T-helper 17 cell (primary cell): ENCODE results near the gene SSH3. TPM values are rescaled to one million over a fixed set of nuclear protein-coding genes. Genes with fewer than 3 reads are reported as not detected.

Experiments
- ATAC-seq: fragments of 150-1000 bp; cut with Tn5 transposase; 2 replicates; pipeline ENCODE4 v1.10.0; 2021; ENCODE audit warnings: mild to moderate bottlenecking, moderate library complexity
- DNase-seq, 3 donors: peaks; one replicate each; pipeline versions ENCODE4 v3.0.0 to v3.0.0-alpha.2; 2020 to 2021
- H3K9me3 ChIP-seq: one replicate; pipeline ENCODE4 v1.7.0; 2013; ENCODE audit warnings: low read length, mild to moderate bottlenecking; ENCODE audit not compliant: control insufficient read depth, poor library complexity, severe bottlenecking
- H3K27ac Mint-ChIP-seq: one replicate; pipeline ENCODE4 v1.8.0; 2022; ENCODE audit warnings: mild to moderate bottlenecking, moderate library complexity, mixed read lengths
- H3K27me3 Mint-ChIP-seq: one replicate; pipeline ENCODE4 v1.8.0; 2022; ENCODE audit warnings: mixed read lengths
- H3K36me3 Mint-ChIP-seq: one replicate; pipeline ENCODE4 v1.8.0; 2022; ENCODE audit warnings: low read depth, mixed read lengths
- H3K4me1 Mint-ChIP-seq: one replicate; pipeline ENCODE4 v1.8.0; 2022; ENCODE audit warnings: mild to moderate bottlenecking, mixed read lengths
- H3K4me3 Mint-ChIP-seq: one replicate; pipeline ENCODE4 v1.8.0; 2022; ENCODE audit warnings: mild to moderate bottlenecking, moderate library complexity, mixed read lengths
- total RNA-seq, 4 donors: library from RNA in 2 of 4; stranded (reverse) in 2 of 4; gene quantifications; one replicate each; pipeline ENCODE4 v1.2.3 and lab custom pipeline; 2022 to 2026

SSH3 gene
- total RNA-seq, 2 donors from 2014 or later = 12.8 to 17.8 TPM

DNA sequence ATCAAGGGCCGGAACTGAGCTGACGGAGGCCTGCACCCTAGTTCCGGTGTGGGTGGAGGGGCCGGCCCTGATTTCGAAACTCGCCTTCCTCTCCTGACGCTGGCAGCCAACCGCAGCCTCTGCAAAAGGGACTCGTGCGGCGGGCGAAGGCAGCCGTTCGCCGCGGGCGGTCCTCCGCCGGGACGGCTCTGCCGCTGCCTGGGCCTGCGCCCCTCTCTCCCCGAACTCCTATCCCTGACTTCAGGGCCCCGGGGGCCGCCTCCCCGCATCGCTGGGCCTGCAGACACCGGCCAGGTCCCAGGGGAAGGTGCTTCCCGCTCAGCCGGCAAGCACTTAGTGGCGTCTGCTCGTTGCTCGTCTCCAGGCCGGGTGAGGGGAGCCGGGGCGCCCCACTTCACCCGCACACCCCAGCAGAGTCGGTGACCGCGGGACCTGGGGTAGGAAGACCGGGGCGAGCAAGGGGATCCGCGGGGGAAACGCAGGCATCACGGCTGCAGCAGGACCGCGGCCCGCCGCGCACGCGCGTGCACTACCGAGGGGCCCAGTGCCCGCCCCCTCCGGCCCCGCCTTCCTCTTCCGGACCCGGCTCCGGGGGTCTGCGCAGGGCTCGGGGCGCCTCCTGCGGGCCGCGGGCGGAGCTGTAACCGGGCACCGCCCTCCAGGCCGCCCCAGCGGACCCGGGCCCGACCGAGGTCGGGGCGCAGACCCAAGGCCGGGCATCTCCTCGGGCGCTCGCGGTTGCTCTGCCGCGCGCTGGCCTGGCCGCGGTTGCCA, 14.7 kb upstream of the SSH3 start:
- ATAC-seq = peak; percentile 74
- Mint-ChIP-seq H3K36me3 (no peaks in the 10 kb centered on the region), H3K4me3 (peak overlapping the region; percentile 94), H3K4me1 (peaks cover 50% of the 10 kb centered on the region), H3K27ac (peak overlapping the region; percentile 100), H3K27me3 (no peaks in the 10 kb centered on the region)
- H3K9me3 ChIP-seq = no peaks in the 10 kb centered on the region
- DNase-seq = peak; percentile 79 to 89 (median 85)

- DNase-seq (no peak), ATAC-seq (peak; percentile 47)
- Mint-ChIP-seq H3K4me3 (peak within 1 kb of the TSS; percentile 95), H3K4me1 (peaks cover 54% of the 10 kb centered on the region), H3K27me3 (no peaks in the 10 kb centered on the region), H3K27ac (peak within 1 kb of the TSS; percentile 100), H3K36me3 (no peaks in the 10 kb centered on the region)
- H3K9me3 ChIP-seq = no peaks in the 10 kb centered on the region
Measured at GRCh38 chr11:67289226-67289650, 14.1 kb upstream of the SSH3 start, which contains the start of gene ANKRD13D. Gene ANKRD13D (plus strand): TSS chr11:67289303. CDS start chr11:67289461, 158 bp downstream.

- H3K9me3 ChIP-seq = no peaks in the 10 kb centered on the region
- Mint-ChIP-seq H3K4me3 (peak overlapping the region; percentile 95), H3K4me1 (peaks cover 55% of the 10 kb centered on the region), H3K27ac (peak overlapping the region; percentile 83), H3K36me3 (peaks cover under 1% of the 10 kb centered on the region), H3K27me3 (no peaks in the 10 kb centered on the region)
- ATAC-seq (no peak), DNase-seq (no peak)
Measured at GRCh38 chr11:67289651-67290479, 13.5 kb upstream of the SSH3 start.

GRCh38 chr11:67290801-67291200, 12.5 kb upstream of the SSH3 start:
- ATAC-seq (no peak), DNase-seq (no peak)
- no peaks in the 10 kb centered on the region for H3K27me3 Mint-ChIP-seq
- H3K4me1 Mint-ChIP-seq = peaks cover 56% of the 10 kb centered on the region
- H3K4me3 Mint-ChIP-seq = peak overlapping the region; percentile 95
- peak overlapping the region; percentile 94 for H3K27ac Mint-ChIP-seq
- peaks cover 2% of the 10 kb centered on the region for H3K36me3 Mint-ChIP-seq
- H3K9me3 ChIP-seq = peaks cover 4% of the 10 kb centered on the region

DNA sequence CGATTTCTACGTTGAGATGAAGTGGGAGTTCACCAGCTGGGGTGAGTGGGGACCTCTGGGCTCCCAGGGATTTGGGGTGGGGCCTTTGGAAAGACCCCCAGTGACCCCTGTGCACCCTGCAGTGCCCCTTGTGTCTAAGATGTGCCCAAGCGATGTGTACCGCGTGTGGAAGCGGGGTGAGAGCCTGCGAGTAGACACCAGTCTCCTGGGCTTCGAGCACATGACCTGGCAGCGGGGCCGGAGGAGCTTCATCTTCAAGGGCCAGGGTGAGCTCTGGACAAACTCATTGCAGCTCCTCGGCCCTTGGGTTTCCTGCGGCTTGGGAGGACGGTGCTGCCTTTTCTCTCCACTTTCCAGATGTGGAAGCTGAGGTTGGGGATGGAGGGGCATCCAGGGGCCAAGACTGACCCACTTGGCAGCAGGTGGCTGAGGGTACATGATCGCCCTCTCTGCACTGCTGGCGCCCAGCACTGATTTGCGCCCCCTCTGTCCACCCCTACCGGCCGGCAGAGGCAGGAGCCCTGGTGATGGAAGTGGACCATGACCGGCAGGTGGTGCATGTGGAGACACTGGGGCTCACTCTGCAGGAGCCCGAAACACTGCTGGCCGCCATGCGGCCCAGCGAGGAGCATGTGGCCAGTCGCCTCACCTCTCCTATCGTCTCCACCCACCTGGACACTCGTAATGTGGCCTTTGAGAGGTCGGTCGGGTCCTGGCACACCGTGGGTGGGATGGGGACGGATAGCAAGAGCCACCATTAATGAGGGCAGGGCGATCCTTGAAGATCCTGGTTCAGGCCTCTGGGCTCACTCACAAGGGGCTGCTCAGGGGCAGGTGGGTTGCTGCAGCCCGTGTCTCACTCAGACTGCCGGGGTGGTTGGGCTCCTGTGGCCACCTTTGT, 11.6 kb upstream of the SSH3 start:
- Mint-ChIP-seq H3K36me3 (peaks cover 3% of the 10 kb centered on the region), H3K4me3 (peak overlapping the region; percentile 95), H3K4me1 (peaks cover 52% of the 10 kb centered on the region), H3K27me3 (no peaks in the 10 kb centered on the region), H3K27ac (peak overlapping the region; percentile 94)
- H3K9me3 ChIP-seq = peaks cover 6% of the 10 kb centered on the region
- no peak for DNase-seq
- ATAC-seq = no peak

DNA sequence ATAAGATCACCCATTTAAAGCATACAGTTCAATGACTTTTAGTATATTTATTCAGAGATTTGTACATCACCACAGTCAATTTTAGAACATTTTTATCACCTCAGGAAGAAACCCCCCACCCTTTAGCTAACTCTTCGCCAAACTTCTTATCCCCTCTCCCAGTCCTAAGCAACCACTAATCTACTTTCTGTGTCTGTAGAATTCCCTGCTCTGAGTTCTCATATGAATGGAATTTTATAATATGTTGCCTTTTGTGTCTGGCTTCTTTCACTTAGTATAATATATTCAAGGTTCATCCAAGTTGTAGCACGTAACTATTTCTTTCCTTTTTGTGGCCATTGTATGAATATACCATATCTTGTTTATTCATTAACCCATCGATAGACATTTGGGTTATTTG, 10.7 kb upstream of the SSH3 start:
- ATAC-seq = no peak
- Mint-ChIP-seq H3K4me3 (peak overlapping the region; percentile 83), H3K4me1 (peaks cover 43% of the 10 kb centered on the region)

DNA sequence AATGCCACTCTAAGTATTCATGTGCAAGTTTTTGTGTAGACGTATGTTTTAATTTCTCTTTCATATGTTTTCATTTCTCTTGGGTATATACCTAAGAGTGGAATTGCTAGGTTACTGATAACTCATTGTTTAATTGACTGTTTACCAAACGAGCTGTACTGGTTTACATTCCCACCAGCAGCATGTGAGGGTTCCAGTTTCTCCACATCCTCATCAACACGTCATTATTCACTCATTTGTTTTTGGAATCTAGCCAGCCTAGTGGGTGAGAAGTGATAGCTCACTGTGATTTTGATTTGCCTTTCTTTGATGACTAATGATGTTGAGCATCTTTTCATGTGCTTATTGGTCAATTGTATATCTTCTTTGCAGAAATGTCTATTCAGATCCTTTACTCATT, 10.2 kb upstream of the SSH3 start:
- H3K27ac Mint-ChIP-seq = peak overlapping the region; percentile 94
- DNase-seq (no peak), ATAC-seq (no peak)
- H3K36me3 Mint-ChIP-seq = peaks cover 6% of the 10 kb centered on the region
- no peaks in the 10 kb centered on the region for H3K27me3 Mint-ChIP-seq
- peaks cover 6% of the 10 kb centered on the region for H3K9me3 ChIP-seq
- peaks cover 40% of the 10 kb centered on the region for H3K4me1 Mint-ChIP-seq
- H3K4me3 Mint-ChIP-seq = peak overlapping the region; percentile 83

More for the DNA sequence above, 10.7 kb upstream of the SSH3 start:
- DNase-seq = no peak
- peaks cover 6% of the 10 kb centered on the region for H3K36me3 Mint-ChIP-seq
- peaks cover 6% of the 10 kb centered on the region for H3K9me3 ChIP-seq
- H3K27ac Mint-ChIP-seq = peak overlapping the region; percentile 94
- no peaks in the 10 kb centered on the region for H3K27me3 Mint-ChIP-seq

DNA sequence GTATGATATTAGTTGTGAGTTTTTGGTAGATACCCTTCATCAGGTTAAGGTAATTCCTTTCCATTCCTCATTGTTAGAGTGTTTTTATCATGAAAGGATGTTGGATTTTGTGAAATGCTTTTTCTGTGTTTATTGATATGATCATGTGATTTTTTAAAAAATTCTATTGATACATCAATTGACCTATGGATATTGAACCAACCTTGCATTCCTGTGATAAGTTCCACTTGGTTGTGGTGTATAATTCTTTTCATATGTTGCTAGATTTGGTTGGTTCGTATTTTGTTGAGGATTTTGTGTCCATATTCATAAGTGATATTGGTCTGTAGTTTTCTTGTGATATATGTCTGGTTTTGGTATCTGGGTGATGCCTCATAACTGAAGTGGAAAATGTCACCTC, 7.5 kb upstream of the SSH3 start:
- peak overlapping the region; percentile 27 for H3K27ac Mint-ChIP-seq
- H3K9me3 ChIP-seq = peaks cover 6% of the 10 kb centered on the region
- DNase-seq (no peak), ATAC-seq (no peak)
- H3K4me1 Mint-ChIP-seq = peaks cover 34% of the 10 kb centered on the region
- H3K4me3 Mint-ChIP-seq = no peak overlapping the region
- H3K27me3 Mint-ChIP-seq = no peaks in the 10 kb centered on the region
- H3K36me3 Mint-ChIP-seq = peaks cover 6% of the 10 kb centered on the region

DNA sequence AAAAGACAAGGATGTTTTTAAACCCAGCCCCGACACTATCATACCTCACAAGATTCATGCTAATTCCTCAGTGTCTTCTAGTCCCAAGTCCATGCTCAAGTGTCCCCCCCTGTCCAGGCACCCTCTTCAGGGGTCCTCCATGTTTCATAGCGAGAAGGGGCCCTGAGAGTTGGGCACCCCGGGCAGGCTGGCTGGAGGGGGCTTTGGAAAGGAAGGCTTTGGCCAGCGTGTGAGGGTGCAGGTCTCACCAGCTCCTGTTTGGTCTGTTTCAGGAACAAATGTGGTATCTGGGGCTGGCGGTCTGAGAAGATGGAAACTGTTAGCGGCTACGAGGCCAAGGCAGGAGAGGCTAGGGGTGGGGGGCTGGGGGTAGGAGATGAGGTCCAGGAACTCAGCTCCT, 4.5 kb upstream of the SSH3 start:
- Mint-ChIP-seq H3K27ac (peak overlapping the region; percentile 29), H3K36me3 (peaks cover 6% of the 10 kb centered on the region)

GRCh38 chr11:67299471-67300191, 3.7 kb upstream of the SSH3 start:
- Mint-ChIP-seq H3K4me1 (peaks cover 17% of the 10 kb centered on the region), H3K27me3 (no peaks in the 10 kb centered on the region), H3K27ac (no peak overlapping the region), H3K4me3 (no peak overlapping the region), H3K36me3 (peaks cover 6% of the 10 kb centered on the region)
- DNase-seq (no peak), ATAC-seq (no peak)
- H3K9me3 ChIP-seq = peaks cover 6% of the 10 kb centered on the region

More for the DNA sequence above, 4.5 kb upstream of the SSH3 start:
- no peak for DNase-seq
- Mint-ChIP-seq H3K27me3 (no peaks in the 10 kb centered on the region), H3K4me1 (peaks cover 16% of the 10 kb centered on the region), H3K4me3 (no peak overlapping the region)
- ATAC-seq = no peak
- H3K9me3 ChIP-seq = peaks cover 6% of the 10 kb centered on the region

GRCh38 chr11:67300256-67300755, 3.0 kb upstream of the SSH3 start:
- Mint-ChIP-seq H3K27me3 (no peaks in the 10 kb centered on the region), H3K4me1 (peaks cover 18% of the 10 kb centered on the region), H3K36me3 (peaks cover 4% of the 10 kb centered on the region), H3K27ac (no peak overlapping the region), H3K4me3 (no peak overlapping the region)
- no peak for DNase-seq
- ATAC-seq = no peak
- H3K9me3 ChIP-seq = peaks cover 6% of the 10 kb centered on the region

GRCh38 chr11:67300756-67301312, 2.5 kb upstream of the SSH3 start:
- H3K4me3 Mint-ChIP-seq = no peak overlapping the region
- no peak overlapping the region for H3K27ac Mint-ChIP-seq
- peaks cover 1% of the 10 kb centered on the region for H3K9me3 ChIP-seq
- no peaks in the 10 kb centered on the region for H3K27me3 Mint-ChIP-seq
- H3K36me3 Mint-ChIP-seq = peaks cover 4% of the 10 kb centered on the region
- peaks cover 18% of the 10 kb centered on the region for H3K4me1 Mint-ChIP-seq
- peak in 1 of 3 donors; percentile 7 for DNase-seq
- no peak for ATAC-seq
